ENCODE data around the gene EXOC3. TPM values are rescaled to one million over a fixed set of nuclear protein-coding genes. Genes with fewer than 3 reads are reported as not detected.
A peak's percentile ranks its signal among the peaks of the same experiment; 100 is the strongest.

EXOC3 gene
- total RNA-seq, 3 donors from 2014 or later (not counting 1 experiment from before 2014, with no cell fraction given): 89.6 to 99.9 (median 96.3) TPM

DNA sequence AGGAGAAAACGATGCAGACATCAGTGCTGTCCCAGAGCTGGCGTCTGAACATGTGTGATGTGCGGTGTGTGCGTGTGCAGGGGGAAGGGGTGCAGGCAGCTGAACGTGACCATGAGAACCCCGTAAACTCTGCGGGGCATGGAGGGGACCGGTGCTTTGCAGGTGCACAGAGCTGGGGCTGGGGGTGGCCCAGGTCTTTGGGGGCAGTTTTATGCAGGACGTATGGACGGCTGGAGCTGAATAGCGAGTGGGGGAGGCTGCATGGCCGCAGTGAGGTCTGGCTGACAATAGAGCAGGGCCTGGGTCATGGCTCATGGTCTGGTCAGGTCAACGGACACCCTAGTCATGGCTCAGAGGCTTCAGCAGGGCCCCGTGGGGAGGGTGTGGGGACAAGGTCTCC, 3.3 kb upstream of the EXOC3 start:
- Histone ChIP-seq H3K27me3 (ENCODE audit: control insufficient read depth, insufficient read depth, low read length) (no peaks in the 10 kb centered on the region), H3K9me3 (ENCODE audit: control insufficient read depth, insufficient read depth, low read length) (no peaks in the 10 kb centered on the region), H3K4me3 (ENCODE audit: low read length) (no peak overlapping the region), H3K4me1 (ENCODE audit: control insufficient read depth, insufficient read depth, low read length) (peaks cover 22% of the 10 kb centered on the region), H3K36me3 (ENCODE audit: control insufficient read depth, insufficient read depth, low read length) (no peaks in the 10 kb centered on the region), H3K27ac (ENCODE audit: low read length) (no peak overlapping the region)
- TF ChIP-seq, protein P1, sequence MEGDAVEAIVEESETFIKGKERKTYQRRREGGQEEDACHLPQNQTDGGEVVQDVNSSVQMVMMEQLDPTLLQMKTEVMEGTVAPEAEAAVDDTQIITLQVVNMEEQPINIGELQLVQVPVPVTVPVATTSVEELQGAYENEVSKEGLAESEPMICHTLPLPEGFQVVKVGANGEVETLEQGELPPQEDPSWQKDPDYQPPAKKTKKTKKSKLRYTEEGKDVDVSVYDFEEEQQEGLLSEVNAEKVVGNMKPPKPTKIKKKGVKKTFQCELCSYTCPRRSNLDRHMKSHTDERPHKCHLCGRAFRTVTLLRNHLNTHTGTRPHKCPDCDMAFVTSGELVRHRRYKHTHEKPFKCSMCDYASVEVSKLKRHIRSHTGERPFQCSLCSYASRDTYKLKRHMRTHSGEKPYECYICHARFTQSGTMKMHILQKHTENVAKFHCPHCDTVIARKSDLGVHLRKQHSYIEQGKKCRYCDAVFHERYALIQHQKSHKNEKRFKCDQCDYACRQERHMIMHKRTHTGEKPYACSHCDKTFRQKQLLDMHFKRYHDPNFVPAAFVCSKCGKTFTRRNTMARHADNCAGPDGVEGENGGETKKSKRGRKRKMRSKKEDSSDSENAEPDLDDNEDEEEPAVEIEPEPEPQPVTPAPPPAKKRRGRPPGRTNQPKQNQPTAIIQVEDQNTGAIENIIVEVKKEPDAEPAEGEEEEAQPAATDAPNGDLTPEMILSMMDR (IDR thresholded peaks at IDR 0.05): no peak
- Mint-ChIP-seq H3K27ac (no peak overlapping the region), H3K36me3 (no peaks in the 10 kb centered on the region), H3K4me1 (peaks cover 13 to 19% of the 10 kb centered on the region in 2 donors), H3K27me3 (ENCODE audit: low read depth in 2 of 2) (no peaks in the 10 kb centered on the region), H3K9me3 (no peaks in the 10 kb centered on the region), H3K4me3 (no peak overlapping the region)
- no peak for ATAC-seq
- intact Hi-C loops (cut with micrococcal nuclease): no loop called here
- DNase-seq: no peak
- WGBS (ENCODE audit: insufficient coverage): 93% methylated on average over 14 of the region's 14 CpGs

DNA sequence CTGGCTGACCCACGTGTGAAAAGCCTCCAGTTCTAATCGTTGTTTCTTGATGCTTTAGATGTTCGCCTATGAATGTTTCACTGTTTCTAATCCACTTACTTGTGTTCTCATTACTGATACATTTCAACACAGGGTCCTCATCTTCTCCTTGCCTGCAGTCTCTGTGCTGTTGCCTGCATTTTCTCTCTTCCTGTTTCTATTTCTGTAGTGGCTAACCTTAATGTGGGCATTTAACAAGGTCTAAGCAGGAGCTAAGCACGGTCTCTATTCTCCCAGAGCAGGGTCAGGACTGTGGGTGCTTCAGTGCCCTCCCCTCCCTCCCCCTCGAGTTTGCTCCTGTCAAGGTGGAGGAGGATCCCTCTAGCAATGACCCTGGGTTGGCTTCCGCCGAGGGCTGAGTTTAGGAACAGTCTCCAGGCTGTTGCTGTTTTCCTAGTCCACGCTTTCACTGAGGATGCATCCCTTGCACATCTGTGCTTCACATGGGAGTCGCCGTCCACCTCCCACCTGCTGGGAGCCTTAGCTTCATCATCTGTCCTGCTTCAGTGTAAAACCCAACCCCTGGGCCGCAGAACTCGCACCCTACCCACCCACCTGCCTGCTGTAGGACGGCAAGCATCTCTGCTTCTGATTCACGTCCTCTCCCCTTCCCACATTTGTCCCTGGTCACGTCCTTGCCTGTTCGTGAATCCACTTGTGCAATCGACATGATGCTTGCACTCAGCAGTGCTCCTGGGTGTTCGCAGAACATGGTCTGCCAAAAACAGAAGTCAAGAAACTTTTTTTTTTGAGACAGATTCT, 2.4 kb upstream of the EXOC3 start:
- H3K4me1 ChIP-seq (ENCODE audit: control insufficient read depth, insufficient read depth, low read length): peaks cover 22% of the 10 kb centered on the region
- 76% methylated on average over 18 of the region's 18 CpGs for WGBS (ENCODE audit: insufficient coverage)
- H3K36me3 ChIP-seq (ENCODE audit: control insufficient read depth, insufficient read depth, low read length): peaks cover under 1% of the 10 kb centered on the region
- H3K27ac ChIP-seq (ENCODE audit: low read length): no peak overlapping the region
- DNase-seq: no peak
- intact Hi-C loops (cut with micrococcal nuclease): no loop called here
- Mint-ChIP-seq H3K27ac (no peak overlapping the region), H3K27me3 (ENCODE audit: low read depth in 2 of 2) (no peaks in the 10 kb centered on the region), H3K4me1 (peaks cover 18 to 25% of the 10 kb centered on the region in 2 donors), H3K36me3 (no peaks in the 10 kb centered on the region), H3K4me3 (no peak overlapping the region), H3K9me3 (no peaks in the 10 kb centered on the region)
- TF ChIP-seq, protein P1 (IDR thresholded peaks at IDR 0.05): no peak
- no peaks in the 10 kb centered on the region for H3K9me3 ChIP-seq (ENCODE audit: control insufficient read depth, insufficient read depth, low read length)
- H3K4me3 ChIP-seq (ENCODE audit: low read length): no peak overlapping the region
- no peaks in the 10 kb centered on the region for H3K27me3 ChIP-seq (ENCODE audit: control insufficient read depth, insufficient read depth, low read length)
- no peak for ATAC-seq

DNA sequence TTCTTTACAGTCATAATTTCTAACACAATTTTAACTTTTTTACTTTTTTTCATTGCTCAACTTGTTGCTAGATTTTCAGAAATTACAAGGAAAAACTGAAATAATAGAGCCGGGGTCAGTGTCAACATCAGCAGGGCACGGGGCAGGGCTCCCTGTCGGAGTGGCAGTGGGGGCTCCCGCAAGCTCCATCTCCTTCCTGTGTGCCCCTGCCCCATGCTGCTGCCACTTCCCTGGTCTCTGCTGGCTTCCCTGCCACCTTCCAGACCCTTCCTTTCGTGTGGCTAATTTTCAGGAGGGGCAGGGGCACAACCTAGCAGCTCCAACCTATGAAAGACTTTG, 1.0 kb upstream of the EXOC3 start:
- no peaks in the 10 kb centered on the region for H3K9me3 ChIP-seq (ENCODE audit: control insufficient read depth, insufficient read depth, low read length)
- TF ChIP-seq, protein P1 (IDR thresholded peaks at IDR 0.05): no peak
- H3K27me3 Mint-ChIP-seq (ENCODE audit: low read depth in 2 of 2): no peaks in the 10 kb centered on the region
- WGBS (ENCODE audit: insufficient coverage): 94% methylated on average over 5 of the region's 5 CpGs
- H3K4me1 ChIP-seq (ENCODE audit: control insufficient read depth, insufficient read depth, low read length): peaks cover 23% of the 10 kb centered on the region
- no peaks in the 10 kb centered on the region for H3K9me3 Mint-ChIP-seq
- H3K4me3 ChIP-seq (ENCODE audit: low read length): peak overlapping the region; percentile 71
- peaks cover 24 to 33% of the 10 kb centered on the region in 2 donors for H3K4me1 Mint-ChIP-seq
- ATAC-seq (no peak), DNase-seq (no peak)
- H3K4me3 Mint-ChIP-seq: peak overlapping the region; percentile 97
- peaks cover 4% of the 10 kb centered on the region for H3K36me3 ChIP-seq (ENCODE audit: control insufficient read depth, insufficient read depth, low read length)
- H3K27me3 ChIP-seq (ENCODE audit: control insufficient read depth, insufficient read depth, low read length): no peaks in the 10 kb centered on the region
- intact Hi-C loops (cut with micrococcal nuclease): no loop called here
- peak overlapping the region; percentile 87 to 90 for H3K27ac Mint-ChIP-seq
- no peak overlapping the region for H3K27ac ChIP-seq (ENCODE audit: low read length)
- H3K36me3 Mint-ChIP-seq: no peaks in the 10 kb centered on the region

Measured in natural killer cell (primary cell).